Right hindlimb (tissue), 1 donor: Measurements from ENCODE around the gene PSMC3IP.
"Not testable (repeated sequence)": the region's sequence is repeated elsewhere in the genome, so short reads cannot be mapped to it uniquely, and the experiment has no call there.

Experiments used
- DNase-seq: peaks from one replicate; pipeline ENCODE4 v3.0.0-alpha.2; 2018

Gene PSMC3IP

DNA sequence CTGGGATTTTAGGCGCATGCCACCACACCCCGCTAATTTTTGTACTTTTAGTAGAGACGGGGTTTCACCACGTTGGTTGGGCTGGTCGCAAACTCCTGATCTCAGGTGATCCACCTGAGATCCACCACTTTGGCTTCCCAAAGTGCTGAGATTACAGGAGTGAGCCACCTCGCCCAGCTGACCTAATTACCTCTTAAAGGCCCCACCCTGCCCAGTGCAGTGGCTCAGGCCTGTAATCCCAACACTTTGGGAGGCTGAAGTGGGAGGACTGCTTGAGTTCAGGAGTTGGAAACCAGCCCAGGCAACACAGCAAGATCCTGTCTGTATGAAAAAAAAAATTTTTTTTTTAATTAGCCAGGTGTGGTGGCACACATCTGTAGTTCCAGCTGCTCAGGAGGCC lies 18.5 kb downstream of the PSMC3IP start:
- no peak for DNase-seq

DNA sequence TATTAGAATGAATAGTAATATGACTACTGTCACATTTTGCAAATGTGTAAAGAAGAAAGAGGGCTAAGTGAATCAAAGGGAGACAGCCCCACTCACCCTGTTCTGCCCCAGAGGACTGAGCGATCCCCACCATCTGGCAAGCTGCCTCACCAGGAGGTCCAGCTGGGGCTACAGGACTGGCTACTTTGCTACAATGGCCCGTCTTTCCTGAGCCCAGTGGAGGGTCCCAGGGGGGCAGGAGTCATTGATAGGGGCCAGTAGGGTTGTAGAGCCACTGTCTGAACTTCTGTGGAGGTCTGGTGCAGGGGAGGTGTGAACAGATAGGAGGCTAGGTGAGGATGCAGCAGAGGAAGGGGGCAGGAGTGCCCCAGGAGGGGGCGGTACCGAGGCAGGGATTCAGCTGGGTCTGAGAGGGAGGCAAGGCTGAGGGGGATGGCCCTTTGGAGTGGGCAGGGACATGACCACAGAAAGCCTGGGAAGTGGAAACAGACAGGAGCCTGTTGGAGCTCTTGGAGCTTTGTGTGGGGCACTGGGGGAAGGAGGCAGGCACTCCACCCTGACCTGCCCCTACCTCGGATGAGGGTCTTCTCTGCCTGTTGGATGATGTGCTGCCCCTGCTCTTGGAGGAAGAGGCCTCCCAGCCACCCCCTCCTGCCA lies 21.4 kb downstream of the PSMC3IP start:
- DNase-seq: not testable (repeated sequence)

- DNase-seq: no peak
Observed at GRCh38 chr17:42555122-42555622, 22.4 kb downstream of the PSMC3IP start.

DNA sequence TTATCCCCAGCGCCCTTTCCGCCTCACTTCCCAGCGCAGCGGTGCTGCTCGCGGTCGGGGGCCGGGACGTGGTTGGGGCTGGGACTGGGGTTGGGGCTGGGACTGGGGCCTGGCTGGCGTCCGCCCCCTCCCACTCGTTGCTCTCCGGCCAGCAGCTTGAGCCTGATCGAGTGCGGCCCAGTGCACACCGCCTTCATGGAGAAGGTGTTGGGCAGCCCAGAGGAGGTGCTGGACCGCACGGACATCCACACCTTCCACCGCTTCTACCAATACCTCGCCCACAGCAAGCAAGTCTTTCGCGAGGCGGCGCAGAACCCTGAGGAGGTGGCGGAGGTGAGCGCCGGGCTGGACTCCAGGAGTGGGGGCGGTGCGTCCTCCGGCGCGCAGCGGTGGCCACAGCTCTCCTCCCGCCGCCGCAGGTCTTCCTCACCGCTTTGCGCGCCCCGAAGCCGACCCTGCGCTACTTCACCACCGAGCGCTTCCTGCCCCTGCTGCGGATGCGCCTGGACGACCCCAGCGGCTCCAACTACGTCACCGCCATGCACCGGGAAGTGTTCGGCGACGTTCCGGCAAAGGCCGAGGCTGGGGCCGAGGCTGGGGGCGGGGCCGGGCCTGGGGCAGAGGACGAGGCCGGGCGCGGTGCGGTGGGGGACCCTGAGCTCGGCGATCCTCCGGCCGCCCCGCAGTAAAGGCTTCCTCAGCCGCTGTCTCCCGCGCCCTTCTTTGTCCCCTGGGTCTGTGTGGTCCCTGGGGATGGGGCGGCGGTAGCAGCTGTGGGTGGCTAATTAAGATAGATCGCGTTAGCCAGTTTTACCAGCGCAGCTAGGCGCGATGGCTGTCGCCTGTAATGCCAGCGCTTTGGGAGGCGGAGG lies 23.0 kb downstream of the PSMC3IP start:
- DNase-seq: peak; percentile 95

DNA sequence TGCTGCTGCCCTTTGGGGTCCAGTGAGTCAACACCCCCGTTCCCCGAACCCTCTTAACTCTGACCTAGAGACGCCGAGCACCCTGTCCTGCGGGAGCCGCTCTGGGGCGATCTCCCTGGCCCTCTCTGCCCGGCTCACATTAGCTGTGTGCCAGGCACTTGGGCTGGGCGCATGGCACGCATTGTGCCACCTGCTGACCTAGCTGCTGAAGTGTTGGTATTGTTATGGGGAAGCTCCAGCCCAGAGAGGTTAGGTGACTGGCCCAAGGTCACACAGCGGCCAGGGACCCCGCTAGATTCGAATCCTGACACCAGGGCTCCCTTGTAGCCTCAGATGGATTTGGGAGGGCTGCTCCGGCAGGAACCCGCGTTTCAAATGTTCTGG lies 23.7 kb downstream of the PSMC3IP start:
- DNase-seq: no peak

DNA sequence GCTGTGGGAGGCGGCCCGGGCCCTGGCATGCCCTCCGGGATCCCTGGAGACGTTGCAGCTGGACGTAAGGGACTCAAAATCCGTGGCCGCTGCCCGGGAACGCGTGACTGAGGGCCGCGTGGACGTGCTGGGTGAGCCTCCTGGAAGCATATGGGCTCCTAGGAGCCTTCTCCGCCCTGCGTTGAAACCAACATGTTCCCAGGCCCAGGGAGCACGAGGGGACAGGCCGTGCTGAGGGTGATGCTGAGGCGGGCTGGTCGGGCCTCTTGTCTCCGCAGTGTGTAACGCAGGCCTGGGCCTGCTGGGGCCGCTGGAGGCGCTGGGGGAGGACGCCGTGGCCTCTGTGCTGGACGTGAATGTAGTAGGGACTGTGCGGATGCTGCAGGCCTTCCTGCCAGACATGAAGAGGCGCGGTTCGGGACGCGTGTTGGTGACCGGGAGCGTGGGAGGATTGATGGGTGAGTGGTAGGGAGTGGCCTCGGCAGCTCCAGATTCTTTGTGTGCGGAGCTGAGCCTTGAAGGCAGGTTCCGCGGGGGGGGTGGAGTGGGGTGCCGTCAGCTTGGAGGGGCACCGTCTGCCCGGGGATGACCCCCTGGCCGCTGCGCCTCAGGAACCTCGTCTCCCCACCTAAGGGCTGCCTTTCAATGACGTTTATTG lies 24.2 kb downstream of the PSMC3IP start:
- no peak for DNase-seq

- not testable (repeated sequence) for DNase-seq
Observed at GRCh38 chr17:42552736-42553135, 24.8 kb downstream of the PSMC3IP start, which contains the start of gene HSD17B1. Gene HSD17B1 (plus strand): TSS chr17:42552923. CDS start chr17:42552934, 11 bp downstream.

- DNase-seq: no peak
Observed at GRCh38 chr17:42548993-42549755, 28.4 kb downstream of the PSMC3IP start.

- peak; percentile 75 for DNase-seq
Observed at GRCh38 chr17:42548070-42548837, 29.3 kb downstream of the PSMC3IP start.

DNA sequence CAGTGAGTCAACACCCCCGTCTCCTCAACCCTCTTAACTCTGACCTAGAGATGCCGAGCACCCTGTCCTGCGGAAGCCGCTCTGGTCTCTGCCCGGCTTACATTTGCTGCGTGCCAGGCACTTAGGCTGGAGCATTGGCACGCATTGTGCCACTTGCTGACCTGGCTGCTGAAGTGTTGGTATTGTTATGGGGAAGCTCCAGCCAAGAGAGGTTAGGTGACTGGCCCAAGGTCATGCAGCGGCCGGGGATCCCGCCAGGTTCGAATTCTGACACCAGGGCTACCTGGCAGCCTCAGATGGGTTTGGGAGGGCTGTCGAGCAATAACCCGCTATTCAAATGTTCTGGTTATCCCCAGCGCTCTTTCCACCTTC lies 29.8 kb downstream of the PSMC3IP start:
- no peak for DNase-seq

GRCh38 chr17:42547001-42547461 lies 30.5 kb downstream of the PSMC3IP start:
- no peak for DNase-seq

- DNase-seq: not testable (repeated sequence)
Observed at GRCh38 chr17:42545755-42546505, 31.6 kb downstream of the PSMC3IP start.

DNA sequence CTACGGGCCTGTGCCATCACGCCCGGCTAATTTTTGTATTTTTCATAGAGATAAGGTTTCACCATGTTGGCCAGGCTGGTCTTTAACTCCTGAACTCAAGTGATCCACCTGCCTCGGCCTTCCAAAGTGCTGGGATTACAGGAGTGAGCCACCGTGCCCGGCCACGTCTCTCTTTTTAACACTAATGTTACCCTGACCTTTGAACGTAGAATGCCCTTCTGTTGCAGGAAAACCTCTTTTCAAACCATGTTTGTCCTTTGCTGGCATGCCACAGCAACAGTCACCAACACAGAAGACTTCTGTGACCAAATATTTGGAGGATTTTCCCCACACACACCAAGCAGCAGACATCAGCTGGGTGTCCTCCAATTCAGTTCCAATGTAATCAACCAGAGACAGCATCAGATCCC lies 32.6 kb downstream of the PSMC3IP start:
- no peak for DNase-seq

DNA sequence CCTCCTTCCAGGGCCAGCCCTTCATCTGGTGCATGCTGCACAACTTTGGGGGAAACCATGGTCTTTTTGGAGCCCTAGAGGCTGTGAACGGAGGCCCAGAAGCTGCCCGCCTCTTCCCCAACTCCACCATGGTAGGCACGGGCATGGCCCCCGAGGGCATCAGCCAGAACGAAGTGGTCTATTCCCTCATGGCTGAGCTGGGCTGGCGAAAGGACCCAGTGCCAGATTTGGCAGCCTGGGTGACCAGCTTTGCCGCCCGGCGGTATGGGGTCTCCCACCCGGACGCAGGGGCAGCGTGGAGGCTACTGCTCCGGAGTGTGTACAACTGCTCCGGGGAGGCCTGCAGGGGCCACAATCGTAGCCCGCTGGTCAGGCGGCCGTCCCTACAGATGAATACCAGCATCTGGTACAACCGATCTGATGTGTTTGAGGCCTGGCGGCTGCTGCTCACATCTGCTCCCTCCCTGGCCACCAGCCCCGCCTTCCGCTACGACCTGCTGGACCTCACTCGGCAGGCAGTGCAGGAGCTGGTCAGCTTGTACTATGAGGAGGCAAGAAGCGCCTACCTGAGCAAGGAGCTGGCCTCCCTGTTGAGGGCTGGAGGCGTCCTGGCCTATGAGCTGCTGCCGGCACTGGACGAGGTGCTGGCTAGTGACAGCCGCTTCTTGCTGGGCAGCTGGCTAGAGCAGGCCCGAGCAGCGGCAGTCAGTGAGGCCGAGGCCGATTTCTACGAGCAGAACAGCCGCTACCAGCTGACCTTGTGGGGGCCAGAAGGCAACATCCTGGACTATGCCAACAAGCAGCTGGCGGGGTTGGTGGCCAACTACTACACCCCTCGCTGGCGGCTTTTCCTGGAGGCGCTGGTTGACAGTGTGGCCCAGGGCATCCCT lies 34.1 kb downstream of the PSMC3IP start:
- DNase-seq: peak; percentile 61

- no peak for DNase-seq
Observed at GRCh38 chr17:42541041-42541833, 36.3 kb downstream of the PSMC3IP start.

- not testable (repeated sequence) for DNase-seq
Observed at GRCh38 chr17:42540558-42540957, 37.0 kb downstream of the PSMC3IP start.

DNA sequence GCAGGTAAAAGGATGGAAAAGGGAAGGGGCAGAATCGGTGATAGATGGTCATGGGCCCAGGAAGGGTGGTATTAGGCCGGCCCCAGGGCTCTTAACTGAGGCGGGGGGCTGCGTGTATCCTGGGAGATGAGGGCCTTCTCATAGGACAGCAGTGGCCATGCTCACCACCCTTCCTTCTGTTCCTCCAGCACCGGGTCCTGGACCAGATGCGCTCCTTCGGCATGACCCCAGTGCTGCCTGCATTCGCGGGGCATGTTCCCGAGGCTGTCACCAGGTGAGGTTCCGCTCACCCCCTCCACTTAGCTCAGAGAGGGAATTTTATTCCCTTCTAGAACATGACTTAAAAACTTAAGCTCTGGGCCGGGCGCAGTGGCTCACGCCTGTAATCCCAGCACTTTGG lies 39.0 kb downstream of the PSMC3IP start:
- DNase-seq: no peak

DNA sequence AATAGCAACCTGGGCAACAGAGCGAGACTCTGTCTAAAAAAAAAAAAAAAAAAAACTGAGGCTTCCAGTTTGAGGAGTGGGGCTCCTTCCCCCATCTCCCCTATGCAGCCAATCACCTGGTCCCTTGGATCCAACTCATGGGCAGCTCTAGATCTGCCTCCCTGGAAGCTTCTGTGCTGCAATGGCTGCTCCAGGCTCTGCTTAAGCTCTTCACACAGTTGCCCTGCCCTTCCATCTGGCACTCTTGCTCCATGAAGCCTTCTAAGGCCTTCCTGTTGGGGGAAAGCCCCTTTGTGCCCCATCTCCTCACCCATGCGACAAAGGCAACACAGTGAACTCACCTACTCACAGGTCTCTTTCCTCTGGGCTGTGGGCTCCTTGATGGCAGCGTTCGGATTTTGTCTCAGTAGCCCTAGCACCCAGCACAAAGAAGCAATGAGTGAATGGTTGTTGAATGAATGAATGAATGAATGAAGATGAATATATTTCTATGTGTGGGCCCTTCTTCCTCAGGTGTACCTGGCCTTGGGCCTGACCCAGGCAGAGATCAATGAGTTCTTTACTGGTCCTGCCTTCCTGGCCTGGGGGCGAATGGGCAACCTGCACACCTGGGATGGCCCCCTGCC lies 39.6 kb downstream of the PSMC3IP start:
- DNase-seq: no peak
